C4-2B (cell line): ENCODE results near the gene SLC25A33.

Experiments
- CTCF ChIP-seq: fragments of 450-650 bp; conservative IDR thresholded peaks from 2 replicates; pipeline ENCODE4 v1.5.1; 2017; ENCODE audit warnings: mild to moderate bottlenecking
- ZFX ChIP-seq: fragments of 450-650 bp; IDR thresholded peaks from 2 replicates; pipeline ENCODE4 v1.6.1; 2017

- TF ChIP-seq CTCF (no peak), ZFX (no peak)
Observed at GRCh38 chr1:9590201-9590600, 50.9 kb downstream of the SLC25A33 start.
